ENCODE measurements around the gene PPP1R2. TPM values are rescaled to one million over a fixed set of nuclear protein-coding genes. Genes with fewer than 3 reads are reported as not detected.

PPP1R2 gene
- total and polyA plus RNA-seq, 9 of the 15 experiments (the other 6 are each of a cell fraction or from before 2014, with no cell fraction given), result 9.4 to 115 (median 40.3) TPM

DNA sequence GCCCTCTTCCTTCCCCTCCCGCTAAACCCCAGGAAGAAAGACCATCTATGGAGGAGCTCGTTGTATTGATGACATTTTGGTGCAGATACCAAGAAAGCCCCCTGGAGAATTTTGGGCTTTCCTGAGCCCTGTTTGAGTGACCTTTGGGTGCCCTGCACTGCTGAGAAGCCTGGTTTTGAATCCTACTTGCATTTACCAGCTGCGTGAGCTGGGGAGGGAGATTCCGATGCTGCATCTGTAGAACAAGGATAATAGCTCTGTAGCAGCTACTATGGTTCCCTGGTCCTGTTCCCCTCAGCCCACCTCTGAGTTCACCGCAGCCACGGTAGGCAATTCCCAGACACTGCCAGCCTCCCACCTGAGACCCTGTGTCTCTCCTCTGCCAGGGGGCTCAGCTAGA is 35.4 kb upstream of the PPP1R2 start (continued):
- TF ChIP-seq, protein P1, sequence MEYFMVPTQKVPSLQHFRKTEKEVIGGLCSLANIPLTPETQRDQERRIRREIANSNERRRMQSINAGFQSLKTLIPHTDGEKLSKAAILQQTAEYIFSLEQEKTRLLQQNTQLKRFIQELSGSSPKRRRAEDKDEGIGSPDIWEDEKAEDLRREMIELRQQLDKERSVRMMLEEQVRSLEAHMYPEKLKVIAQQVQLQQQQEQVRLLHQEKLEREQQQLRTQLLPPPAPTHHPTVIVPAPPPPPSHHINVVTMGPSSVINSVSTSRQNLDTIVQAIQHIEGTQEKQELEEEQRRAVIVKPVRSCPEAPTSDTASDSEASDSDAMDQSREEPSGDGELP (CRISPR knock-in tag; IDR thresholded peaks at IDR 0.05; ENCODE audit: borderline replicate concordance), result no peak
- no peak for TF ChIP-seq C11orf30 (IDR thresholded peaks at IDR 0.05; ENCODE audit: low read depth)
- TF ChIP-seq, protein P2, sequence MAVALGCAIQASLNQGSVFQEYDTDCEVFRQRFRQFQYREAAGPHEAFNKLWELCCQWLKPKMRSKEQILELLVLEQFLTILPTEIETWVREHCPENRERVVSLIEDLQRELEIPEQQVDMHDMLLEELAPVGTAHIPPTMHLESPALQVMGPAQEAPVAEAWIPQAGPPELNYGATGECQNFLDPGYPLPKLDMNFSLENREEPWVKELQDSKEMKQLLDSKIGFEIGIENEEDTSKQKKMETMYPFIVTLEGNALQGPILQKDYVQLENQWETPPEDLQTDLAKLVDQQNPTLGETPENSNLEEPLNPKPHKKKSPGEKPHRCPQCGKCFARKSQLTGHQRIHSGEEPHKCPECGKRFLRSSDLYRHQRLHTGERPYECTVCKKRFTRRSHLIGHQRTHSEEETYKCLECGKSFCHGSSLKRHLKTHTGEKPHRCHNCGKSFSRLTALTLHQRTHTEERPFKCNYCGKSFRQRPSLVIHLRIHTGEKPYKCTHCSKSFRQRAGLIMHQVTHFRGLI (CRISPR knock-in tag; IDR thresholded peaks at IDR 0.05), result no peak
- TF ChIP-seq, protein P3, sequence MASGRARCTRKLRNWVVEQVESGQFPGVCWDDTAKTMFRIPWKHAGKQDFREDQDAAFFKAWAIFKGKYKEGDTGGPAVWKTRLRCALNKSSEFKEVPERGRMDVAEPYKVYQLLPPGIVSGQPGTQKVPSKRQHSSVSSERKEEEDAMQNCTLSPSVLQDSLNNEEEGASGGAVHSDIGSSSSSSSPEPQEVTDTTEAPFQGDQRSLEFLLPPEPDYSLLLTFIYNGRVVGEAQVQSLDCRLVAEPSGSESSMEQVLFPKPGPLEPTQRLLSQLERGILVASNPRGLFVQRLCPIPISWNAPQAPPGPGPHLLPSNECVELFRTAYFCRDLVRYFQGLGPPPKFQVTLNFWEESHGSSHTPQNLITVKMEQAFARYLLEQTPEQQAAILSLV (tag; IDR thresholded peaks at IDR 0.05), result no peak

DNA sequence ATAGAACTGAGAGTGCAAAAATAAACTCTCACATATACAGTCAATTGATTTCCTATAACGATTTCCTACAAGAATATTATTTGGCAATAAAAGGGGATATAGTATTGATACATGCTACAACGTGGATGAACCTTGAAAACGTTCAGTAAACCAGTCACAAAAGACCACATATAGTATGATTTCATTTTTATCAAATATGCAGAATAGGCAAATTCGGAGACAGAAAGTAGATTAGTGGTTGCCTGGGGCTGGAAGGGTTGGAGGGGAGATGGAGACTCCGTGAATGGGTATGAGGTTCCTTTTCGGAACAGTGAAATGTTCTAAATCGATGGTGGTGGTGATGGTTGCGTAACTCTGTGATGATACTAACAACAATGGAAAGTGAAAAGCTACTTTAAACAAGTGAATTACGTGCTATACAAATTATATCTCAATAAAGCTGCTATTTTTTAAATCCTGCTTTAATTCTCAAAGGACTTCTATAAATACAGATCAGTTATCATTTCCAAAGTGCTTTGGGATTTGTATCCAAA is 34.6 kb upstream of the PPP1R2 start:
- Histone ChIP-seq H3K4me2 (ENCODE audit: insufficient read depth, low read length) (no peak overlapping the region; the same call in 1 of the 2 replicates), H2AFZ (ENCODE audit: low read depth, low read length) (no peak overlapping the region), H3K4me3 (no peak overlapping the region), H4K20me1 (replicated peaks; ENCODE audit: control insufficient read depth, insufficient read depth, low read length) (no peaks in the 10 kb centered on the region), H3K9ac (ENCODE audit: insufficient read depth in 1 of 2, low read depth in 2 of 2, low read length in 2 of 2) (no peak overlapping the region), H3K9me3 (replicated peaks; ENCODE audit: control insufficient read depth, insufficient read depth, low read depth, low read length) (no peaks in the 10 kb centered on the region), H3K36me3 (ENCODE audit: control insufficient read depth, insufficient read depth, low read length) (no peaks in the 10 kb centered on the region), H3K27ac (ENCODE audit: extremely low read depth, low read depth, low read length) (no peak overlapping the region), H3K27me3 (ENCODE audit: control insufficient read depth in 2 of 2, insufficient read depth in 2 of 2, low read length in 2 of 2) (peaks cover 27 to 57% of the 10 kb centered on the region in 2 experiments), H3K79me2 (ENCODE audit: control insufficient read depth, insufficient read depth, low read length) (no peaks in the 10 kb centered on the region), H3K4me1 (replicated peaks in 1 of 2; ENCODE audit: control insufficient read depth in 2 of 2, insufficient read depth in 2 of 2, low read length in 2 of 2) (peaks cover 0 to 4% of the 10 kb centered on the region in 2 experiments; a peak in 2 of 5 replicates), H3K9me1 (ENCODE audit: control insufficient read depth, insufficient read depth, low read length) (no peaks in the 10 kb centered on the region)
- intact Hi-C loops (cut with micrococcal nuclease), result loop anchor here (5.0 kb wide), 1 partner anchor 35 kb away; no protein-coding TSS in a partner anchor
- 6% methylated on average over 9 of the region's 9 CpGs for WGBS (ENCODE audit: insufficient coverage, low coverage, missing lambda C conversion rate)
- peak; percentile 85 for TF ChIP-seq ZNF316 (IDR thresholded peaks at IDR 0.05)
- TF ChIP-seq, protein P4, sequence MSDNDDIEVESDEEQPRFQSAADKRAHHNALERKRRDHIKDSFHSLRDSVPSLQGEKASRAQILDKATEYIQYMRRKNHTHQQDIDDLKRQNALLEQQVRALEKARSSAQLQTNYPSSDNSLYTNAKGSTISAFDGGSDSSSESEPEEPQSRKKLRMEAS (CRISPR knock-in tag; IDR thresholded peaks at IDR 0.05), result no peak
- TF ChIP-seq C11orf30 (IDR thresholded peaks at IDR 0.05; ENCODE audit: low read depth), result peak; percentile 75
- no peak for TF ChIP-seq ADNP (tag; IDR thresholded peaks at IDR 0.05)
- no peak for TF ChIP-seq ERF (CRISPR knock-in tag; IDR thresholded peaks at IDR 0.05)
- no peak for TF ChIP-seq CEBPG (CRISPR knock-in tag; IDR thresholded peaks at IDR 0.05)
- peak; percentile 71 to 90 for TF ChIP-seq CEBPG (tag; conservative IDR thresholded peaks at IDR 0.05 in 1 of 2, IDR thresholded peaks at IDR 0.05 in 1 of 2)
- TF ChIP-seq MAFF (IDR thresholded peaks at IDR 0.05; ENCODE audit: low read length), result peak; percentile 42; the same call in 1 of the 2 replicates
- TF ChIP-seq CEBPB (tag; IDR thresholded peaks at IDR 0.05), result peak; percentile 95
- TF ChIP-seq MAFG (tag; conservative IDR thresholded peaks at IDR 0.05), result peak; percentile 47; the same call in 1 of the 2 replicates
- no peak for ATAC-seq
- FAIRE-seq, result no peak
- BruUV-seq (replicated peaks), result no TSS peak
- ChIA-PET CTCF (ENCODE audit: low intra/inter-chr PET ratio) (no interaction called here), POLR2A (interaction anchor here (0.6 kb wide), 1 partner anchor 17 kb away, joined by 3 read pairs; no protein-coding TSS in a partner anchor)
- no peak for DNase-seq (ENCODE audit: extremely low read depth in 1 of 4, low spot score in 3 of 4)
- in situ Hi-C loops (cut with MboI), result no loop called here

All from K562 (cell line).